NCI-H2081 treated with DMSO at 0.1 percent for 48 hours (cell line): ENCODE data around the gene PNP.
A peak's percentile ranks its signal among the peaks of the same experiment; 100 is the strongest.

Experiments
- DNase-seq: peaks from one replicate; lab custom pipeline; 2025; lab: John Stamatoyannopoulos, UW

The PNP gene

GRCh38 chr14:20455355-20456300, 13.6 kb upstream of the PNP start:
- DNase-seq = no peak

DNA sequence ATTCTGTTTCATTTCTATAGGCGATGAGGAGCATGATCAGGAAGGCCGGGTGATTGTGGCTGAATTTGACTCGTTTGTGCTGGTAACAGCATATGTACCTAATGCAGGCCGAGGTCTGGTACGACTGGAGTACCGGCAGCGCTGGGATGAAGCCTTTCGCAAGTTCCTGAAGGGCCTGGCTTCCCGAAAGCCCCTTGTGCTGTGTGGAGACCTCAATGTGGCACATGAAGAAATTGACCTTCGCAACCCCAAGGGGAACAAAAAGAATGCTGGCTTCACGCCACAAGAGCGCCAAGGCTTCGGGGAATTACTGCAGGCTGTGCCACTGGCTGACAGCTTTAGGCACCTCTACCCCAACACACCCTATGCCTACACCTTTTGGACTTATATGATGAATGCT, 12.2 kb upstream of the PNP start:
- no peak for DNase-seq

GRCh38 chr14:20458031-20458789, 11.0 kb upstream of the PNP start:
- DNase-seq = no peak

DNA sequence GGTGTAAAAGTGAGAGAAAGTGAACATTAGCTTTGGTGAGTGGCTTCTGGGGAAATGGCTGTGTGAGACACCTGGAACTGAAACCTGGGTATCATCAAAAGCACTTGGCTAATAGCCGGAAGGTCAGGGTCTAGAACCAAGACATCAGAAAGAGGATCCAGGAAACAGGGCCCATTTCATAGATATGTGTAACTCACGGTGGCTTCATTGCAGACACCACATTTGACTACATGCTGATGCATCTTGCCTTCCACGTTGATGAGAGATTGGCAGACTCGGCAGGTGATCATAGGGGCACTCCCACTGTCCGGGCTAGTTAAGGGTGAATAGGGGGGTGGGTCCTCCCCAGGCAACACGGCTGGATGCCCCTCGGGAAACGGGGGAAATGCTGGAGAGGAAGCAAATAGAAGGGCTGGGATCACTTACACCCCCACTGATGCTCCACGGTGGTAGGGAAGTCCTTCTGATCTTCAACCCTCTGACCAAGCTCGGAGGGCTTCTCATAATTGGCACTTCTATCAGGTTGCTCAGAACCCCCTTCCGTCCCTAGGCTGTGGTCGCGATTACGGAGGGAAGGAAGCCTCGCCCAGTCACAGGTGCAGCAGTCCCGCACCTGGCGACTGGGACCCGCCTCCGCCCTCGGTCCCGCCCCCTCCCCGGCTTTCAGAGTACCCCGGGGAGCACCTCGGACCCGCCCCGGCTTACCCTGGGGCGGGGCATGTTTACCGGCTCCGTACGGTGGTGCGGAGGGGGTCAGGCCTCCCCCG, 8.6 kb upstream of the PNP start:
- peak; percentile 1 for DNase-seq

DNA sequence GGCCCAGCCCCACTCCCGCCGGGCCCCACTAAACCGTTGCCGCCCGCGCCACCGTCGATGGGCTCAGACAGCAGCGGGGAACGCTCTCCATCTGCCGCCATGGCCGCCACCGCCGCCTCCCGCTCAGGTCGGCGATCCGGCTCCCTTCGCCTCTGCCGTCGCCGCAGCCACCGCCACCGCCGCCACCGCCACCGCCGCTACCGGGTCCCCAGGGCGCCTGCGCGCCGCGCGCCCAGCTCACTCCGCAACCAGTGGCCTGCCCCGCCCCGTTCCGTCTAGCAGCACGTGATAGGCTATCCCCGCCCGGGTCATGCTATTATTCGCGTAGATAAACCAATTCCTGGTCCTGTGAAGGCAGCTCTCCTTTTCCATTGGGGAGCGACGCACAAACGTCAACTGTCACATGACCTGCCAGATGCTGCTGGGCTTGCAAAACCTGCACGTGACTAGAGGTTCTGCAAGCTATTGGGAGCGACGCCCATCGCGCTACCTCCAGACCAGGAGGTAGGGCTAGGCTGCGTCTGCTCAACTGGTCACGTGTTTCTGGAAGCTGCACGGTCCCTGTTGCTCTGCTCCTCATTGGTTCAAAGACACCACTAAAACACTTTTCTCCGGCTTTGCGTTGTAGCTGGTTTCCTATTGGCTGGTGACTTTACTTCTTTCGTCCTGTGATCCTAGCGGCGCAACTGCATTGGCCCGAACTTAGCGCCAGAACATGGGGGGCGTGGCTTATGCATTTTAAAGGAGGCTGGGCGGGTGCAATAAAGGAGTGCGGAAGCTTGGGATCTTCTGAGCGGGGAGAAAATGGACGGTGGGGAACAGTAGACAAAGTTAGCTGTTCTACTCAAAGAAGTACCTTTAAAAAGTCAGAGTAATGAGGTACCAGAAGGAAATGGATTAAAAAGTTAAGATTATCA, 7.7 kb upstream of the PNP start, which contains the start of gene PIP4P1:
Gene PIP4P1, minus strand, starts transcription at position 210 of the 917 bp plus-strand sequence. Its CDS starts 109 bp downstream, at position 101.
- DNase-seq = peak; percentile 100

DNA sequence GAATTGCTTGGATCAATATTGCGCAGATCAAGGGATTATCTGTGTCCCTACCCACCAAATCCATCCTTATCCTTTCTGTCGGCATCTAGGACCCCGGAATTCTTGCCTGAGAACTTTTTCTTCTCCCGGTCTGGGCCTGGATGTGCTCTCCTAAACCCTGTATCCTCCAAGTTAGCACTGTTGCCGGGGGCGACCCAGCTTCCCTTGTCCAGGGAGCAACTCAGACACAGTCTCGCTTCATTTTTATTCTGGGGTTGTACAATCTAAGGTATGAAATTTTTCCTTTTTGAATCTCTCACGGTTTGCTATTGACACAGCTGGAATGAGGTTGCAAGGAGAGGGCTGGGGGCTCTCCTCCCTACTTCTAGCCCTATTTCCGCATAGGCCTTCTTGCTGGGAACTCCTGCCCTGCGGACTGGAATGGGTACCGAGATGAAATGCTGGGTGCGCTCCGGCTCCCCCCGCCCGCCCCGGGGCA, 403 bp upstream of the PNP start:
- no peak for DNase-seq

- DNase-seq = no peak
Observed at GRCh38 chr14:20469890-20470602, 840 bp downstream of the PNP start.

DNA sequence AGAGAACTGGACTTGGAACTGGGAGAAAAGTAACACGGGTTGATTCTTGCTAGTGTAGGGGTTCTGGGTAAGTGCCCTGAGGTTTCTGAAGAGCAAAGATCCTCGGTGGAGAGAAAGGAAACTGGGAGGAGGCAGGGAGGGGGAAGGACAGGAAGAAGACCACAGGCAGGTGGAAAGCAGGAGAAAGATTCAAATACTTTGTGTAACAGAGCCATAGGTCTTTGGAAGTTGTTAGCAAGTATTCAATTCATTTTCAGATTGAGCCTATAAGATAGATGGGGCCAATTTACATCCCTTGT, 1.3 kb downstream of the PNP start:
- no peak for DNase-seq

DNA sequence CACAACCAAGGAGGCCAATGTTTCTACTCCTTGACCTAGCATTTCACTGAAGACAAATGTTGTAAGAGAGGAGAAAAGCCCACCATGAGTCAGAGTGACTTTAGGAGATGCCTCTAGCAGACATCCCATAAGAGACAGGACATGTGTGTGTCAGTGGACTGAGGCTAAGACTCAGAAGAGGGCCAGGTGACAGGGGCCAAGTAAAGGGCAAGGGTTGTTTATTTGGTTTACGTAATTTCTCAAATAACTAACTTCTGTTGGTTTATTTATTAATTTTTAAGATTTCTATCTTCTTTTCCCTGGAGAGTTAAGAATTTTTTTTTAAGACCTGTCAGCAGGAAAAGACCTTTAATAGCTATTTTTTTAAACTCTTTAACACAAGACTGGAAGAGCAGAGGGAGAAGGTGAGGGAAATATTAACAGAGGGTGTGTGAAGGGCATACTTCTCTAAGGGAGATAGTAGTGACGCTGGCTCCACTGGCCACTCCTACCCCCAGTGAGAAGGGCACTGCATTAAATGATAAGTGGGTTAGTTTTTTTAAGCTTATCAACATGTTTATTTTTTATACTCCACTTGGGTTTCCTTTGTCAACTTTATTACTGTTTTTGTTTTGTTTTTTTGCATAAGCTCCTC, 3.4 kb downstream of the PNP start:
- no peak for DNase-seq

DNA sequence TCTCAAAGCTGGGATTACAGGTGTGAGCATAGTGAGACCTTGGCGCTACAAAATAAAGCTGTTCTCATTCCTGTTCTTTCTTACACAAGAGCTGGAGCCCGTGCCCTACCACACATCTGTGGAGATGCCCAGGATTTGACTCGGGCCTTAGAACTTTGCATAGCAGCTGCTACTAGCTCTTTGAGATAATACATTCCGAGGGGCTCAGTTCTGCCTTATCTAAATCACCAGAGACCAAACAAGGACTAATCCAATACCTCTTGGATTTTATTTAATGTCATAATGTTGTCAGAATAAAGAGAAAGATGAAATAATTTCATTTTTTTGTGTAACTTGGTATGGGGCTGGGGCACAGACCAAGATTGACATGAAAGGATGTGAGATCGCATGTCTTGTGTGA, 7.6 kb downstream of the PNP start:
- DNase-seq = no peak

GRCh38 chr14:20477211-20477876, 8.1 kb downstream of the PNP start:
- no peak for DNase-seq

GRCh38 chr14:20478894-20479293, 9.7 kb downstream of the PNP start:
- no peak for DNase-seq

- DNase-seq = no peak
Observed at GRCh38 chr14:20482382-20482781, 13.2 kb downstream of the PNP start.

DNA sequence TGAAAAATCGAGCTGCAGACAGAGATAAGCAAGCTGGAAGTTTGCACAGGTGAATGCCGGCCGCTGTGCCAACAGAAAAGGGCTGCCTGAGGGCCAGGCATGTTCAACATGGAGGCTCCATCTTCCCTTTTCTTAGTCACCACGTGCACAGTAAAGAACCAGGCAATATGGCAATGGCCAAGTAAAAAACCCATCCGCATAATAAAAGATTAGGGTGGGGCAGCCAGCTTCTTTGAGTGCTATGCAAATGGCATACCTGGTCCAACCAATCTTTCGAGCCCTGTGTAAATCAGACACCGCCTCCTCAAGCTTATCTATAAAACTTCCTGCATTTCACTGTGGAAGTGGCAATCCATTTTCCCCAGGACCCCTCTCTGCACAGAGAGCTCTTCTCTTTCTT, 16.7 kb downstream of the PNP start:
- DNase-seq = no peak

GRCh38 chr14:20486684-20487395, 17.6 kb downstream of the PNP start:
- no peak for DNase-seq

DNA sequence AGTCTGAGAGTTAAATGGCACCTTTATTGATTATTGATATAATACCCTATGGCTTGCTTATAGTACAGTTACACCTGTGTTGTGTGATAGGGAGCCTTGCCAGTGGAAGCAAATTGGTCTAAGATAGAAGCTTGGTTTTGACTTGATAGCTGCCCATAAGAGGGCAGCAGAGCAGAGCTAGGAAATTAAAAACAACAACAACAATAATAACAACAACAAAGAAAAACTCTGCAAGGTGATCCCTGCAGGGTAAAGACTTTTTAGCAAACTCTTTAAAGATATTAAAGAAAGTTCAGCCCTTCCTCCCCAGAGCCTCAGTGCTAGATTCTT, 18.2 kb downstream of the PNP start:
- no peak for DNase-seq

- DNase-seq = no peak
Observed at GRCh38 chr14:20489093-20489994, 20.1 kb downstream of the PNP start.

DNA sequence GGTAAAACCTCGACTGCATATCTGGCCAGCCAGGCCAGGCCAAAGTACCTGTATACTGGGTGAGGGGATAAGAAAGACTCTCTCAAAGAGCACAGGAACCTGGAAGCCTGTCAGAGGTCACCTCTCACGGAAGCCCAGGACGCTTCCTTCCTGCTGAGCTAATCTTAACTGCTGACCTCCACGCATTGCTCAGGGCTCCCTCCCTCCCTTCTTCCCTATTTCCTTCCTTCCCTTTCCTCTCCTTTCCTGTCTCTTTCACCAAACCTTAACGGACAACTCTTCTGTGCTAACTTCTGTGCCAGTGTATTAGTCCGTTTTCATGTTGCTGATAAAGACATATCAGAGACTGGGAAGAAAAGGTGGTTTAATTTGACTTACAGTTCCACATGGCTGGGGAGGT, 21.4 kb downstream of the PNP start:
- no peak for DNase-seq
